CD4-positive, alpha-beta T cell treated with Interleukin-4 for 1 hour (primary cell): ENCODE results near the gene ARVCF.
A peak's percentile ranks its signal among the peaks of the same experiment; 100 is the strongest.

ENCODE experiments used
- DNase-seq, 2 donors: peaks; one replicate each; pipeline ENCODE4 v3.0.0-alpha.2; 2020 to 2022

The ARVCF gene

GRCh38 chr22:20053407-20054033 is 36.9 kb upstream of the ARVCF start:
- DNase-seq: no peak

GRCh38 chr22:20052309-20053259 is 36.0 kb upstream of the ARVCF start:
- no peak for DNase-seq

GRCh38 chr22:20051927-20052308 is 35.3 kb upstream of the ARVCF start:
- DNase-seq: no peak

- DNase-seq: no peak
Measured at GRCh38 chr22:20046730-20047129, 30.1 kb upstream of the ARVCF start.

- DNase-seq: no peak
Measured at GRCh38 chr22:20044495-20045151, 28.0 kb upstream of the ARVCF start.

GRCh38 chr22:20043997-20044342 is 27.3 kb upstream of the ARVCF start:
- DNase-seq: no peak

- no peak for DNase-seq
Measured at GRCh38 chr22:20043057-20043996, 26.7 kb upstream of the ARVCF start.

- DNase-seq: no peak
Measured at GRCh38 chr22:20040327-20041200, 23.9 kb upstream of the ARVCF start.

GRCh38 chr22:20039683-20040325 is 23.2 kb upstream of the ARVCF start:
- no peak for DNase-seq

GRCh38 chr22:20038574-20038973 is 22.0 kb upstream of the ARVCF start:
- DNase-seq: no peak

GRCh38 chr22:20037419-20037818 is 20.8 kb upstream of the ARVCF start:
- DNase-seq: no peak

- no peak for DNase-seq
Measured at GRCh38 chr22:20036535-20037392, 20.1 kb upstream of the ARVCF start.

GRCh38 chr22:20036084-20036482 is 19.5 kb upstream of the ARVCF start:
- no peak for DNase-seq

- DNase-seq: no peak
Measured at GRCh38 chr22:20035375-20036083, 18.9 kb upstream of the ARVCF start.

GRCh38 chr22:20034143-20034542 is 17.5 kb upstream of the ARVCF start:
- no peak for DNase-seq

- DNase-seq: no peak
Measured at GRCh38 chr22:20033045-20033706, 16.6 kb upstream of the ARVCF start.

GRCh38 chr22:20032407-20032991 is 15.9 kb upstream of the ARVCF start:
- no peak for DNase-seq

GRCh38 chr22:20031732-20032406 is 15.2 kb upstream of the ARVCF start:
- peak; percentile 48 to 63 for DNase-seq
